Astrocyte (in vitro differentiated cells and primary cell): ENCODE data around the gene ASPRV1.

ENCODE experiments used
- EZH2 ChIP-seq: IDR thresholded peaks from 2 replicates; pipeline ENCODE4 v1.6.1; 2012; ENCODE audit warnings: mild to moderate bottlenecking, low read length, inconsistent platforms; ENCODE audit not compliant: insufficient read depth
- TF ChIP-seq, protein P1 (sequence below): IDR thresholded peaks from 2 replicates; pipeline ENCODE4 v1.5.1; 2011; ENCODE audit warnings: low read depth, mild to moderate bottlenecking, inconsistent platforms, low read length, moderate library complexity; ENCODE audit not compliant: insufficient read depth

DNA sequence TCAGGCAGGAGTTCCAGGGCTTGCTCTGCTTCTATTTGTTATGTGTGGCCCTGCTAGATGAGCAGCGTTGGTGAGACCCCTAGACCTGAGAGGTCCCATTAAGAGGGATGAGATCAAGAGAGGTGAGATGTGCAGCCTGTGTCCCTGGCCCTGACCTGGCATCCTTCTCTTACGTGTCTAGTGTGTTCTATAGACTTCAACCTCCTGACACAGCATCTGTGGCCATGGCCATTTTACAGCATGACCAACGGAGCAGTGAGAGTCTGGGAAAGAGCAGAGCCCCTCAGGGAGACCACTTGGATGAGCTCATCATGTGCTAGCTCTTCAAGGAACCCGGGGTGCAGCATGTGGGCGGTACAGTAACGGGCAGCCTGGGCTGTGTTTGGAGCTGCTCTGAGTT is 32.7 kb upstream of the ASPRV1 start:
- TF ChIP-seq, protein P1, sequence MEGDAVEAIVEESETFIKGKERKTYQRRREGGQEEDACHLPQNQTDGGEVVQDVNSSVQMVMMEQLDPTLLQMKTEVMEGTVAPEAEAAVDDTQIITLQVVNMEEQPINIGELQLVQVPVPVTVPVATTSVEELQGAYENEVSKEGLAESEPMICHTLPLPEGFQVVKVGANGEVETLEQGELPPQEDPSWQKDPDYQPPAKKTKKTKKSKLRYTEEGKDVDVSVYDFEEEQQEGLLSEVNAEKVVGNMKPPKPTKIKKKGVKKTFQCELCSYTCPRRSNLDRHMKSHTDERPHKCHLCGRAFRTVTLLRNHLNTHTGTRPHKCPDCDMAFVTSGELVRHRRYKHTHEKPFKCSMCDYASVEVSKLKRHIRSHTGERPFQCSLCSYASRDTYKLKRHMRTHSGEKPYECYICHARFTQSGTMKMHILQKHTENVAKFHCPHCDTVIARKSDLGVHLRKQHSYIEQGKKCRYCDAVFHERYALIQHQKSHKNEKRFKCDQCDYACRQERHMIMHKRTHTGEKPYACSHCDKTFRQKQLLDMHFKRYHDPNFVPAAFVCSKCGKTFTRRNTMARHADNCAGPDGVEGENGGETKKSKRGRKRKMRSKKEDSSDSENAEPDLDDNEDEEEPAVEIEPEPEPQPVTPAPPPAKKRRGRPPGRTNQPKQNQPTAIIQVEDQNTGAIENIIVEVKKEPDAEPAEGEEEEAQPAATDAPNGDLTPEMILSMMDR, result no peak
- TF ChIP-seq EZH2, result no peak
